GM19043 (cell line): ENCODE data around the gene RUBCN.
"Not testable (repeated sequence)": the region's sequence is repeated elsewhere in the genome, so short reads cannot be mapped to it uniquely, and the experiment has no call there.

Experiments used
- ATAC-seq: cut with Tn5 transposase; IDR thresholded peaks from one replicate; pipeline ENCODE4 v1.9.1; 2021; ENCODE audit warnings: low read depth; ENCODE audit not compliant: unreplicated experiment

Gene RUBCN

DNA sequence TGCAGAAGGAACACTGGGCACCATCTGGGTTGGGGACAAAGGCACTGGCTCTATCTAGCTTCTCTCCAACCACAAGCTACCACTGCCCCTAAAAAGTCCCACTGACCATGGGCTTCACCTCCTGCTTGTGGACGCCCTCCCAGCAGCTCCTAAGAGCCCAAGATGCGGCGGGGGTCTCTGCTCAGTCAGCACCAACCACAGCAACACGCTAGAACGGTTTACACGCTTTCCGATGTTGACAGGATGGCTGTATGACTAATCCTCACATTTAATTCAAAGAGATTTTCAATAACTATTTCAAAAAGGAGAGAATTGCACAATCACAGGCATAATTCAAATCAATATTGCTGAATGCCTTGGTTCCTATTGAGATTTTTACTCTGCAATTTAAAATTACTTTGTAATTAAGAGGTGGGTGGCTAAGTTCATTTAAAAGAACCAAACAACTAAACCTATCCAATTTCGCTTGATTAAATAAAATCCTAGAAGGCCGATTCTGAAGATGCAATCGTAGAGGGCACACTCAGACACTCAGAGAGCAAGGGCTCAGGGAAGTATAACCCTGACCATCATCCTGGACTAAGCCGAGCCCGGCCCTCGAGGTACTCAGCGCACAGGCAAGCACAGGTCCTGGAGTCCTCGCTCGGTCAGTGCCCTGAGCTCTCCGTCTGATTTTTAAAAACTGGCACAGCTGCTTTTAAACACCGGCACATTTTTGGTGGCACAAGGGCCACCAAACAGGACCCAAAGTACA, 110.1 kb downstream of the RUBCN start:
- ATAC-seq, result not testable (repeated sequence)

DNA sequence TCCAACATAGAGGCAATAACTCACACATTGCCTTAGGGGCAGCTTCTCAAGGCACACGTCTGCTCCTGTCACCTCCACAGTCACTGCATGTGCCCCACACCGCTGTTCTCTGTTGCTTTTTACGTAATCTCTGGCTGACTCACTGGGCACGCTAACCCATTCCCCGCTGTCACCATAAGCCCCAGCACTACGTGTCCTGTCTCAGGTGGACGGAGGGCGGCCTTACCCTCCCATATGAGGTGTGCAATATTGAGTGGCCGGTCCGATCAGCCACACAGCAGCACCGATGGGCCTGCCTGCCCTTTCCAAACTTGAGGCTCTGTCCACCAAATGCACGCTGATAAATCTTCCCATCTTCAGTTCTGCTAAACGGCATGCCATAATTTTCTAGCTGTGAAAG, 115.2 kb downstream of the RUBCN start:
- ATAC-seq, result not testable (repeated sequence)
